Erythroblast (primary cell): ENCODE results near the gene ATOX1.
"Not testable (repeated sequence)": the region's sequence is repeated elsewhere in the genome, so short reads cannot be mapped to it uniquely, and the experiment has no call there.

Source experiments
- DNase-seq, 2 experiments: peaks; one replicate each; lab custom pipeline; 2025; lab: John Stamatoyannopoulos, UW
- GATA1 ChIP-seq: IDR thresholded peaks from 2 replicates; pipeline ENCODE4 v1.6.1; 2011; ENCODE audit warnings: low read depth, mild to moderate bottlenecking, control low read depth, low read length, moderate library complexity
- POLR2A ChIP-seq: IDR thresholded peaks from 2 replicates; pipeline ENCODE4 v1.6.1; 2011; ENCODE audit warnings: mild to moderate bottlenecking, low read length

ATOX1 gene

DNA sequence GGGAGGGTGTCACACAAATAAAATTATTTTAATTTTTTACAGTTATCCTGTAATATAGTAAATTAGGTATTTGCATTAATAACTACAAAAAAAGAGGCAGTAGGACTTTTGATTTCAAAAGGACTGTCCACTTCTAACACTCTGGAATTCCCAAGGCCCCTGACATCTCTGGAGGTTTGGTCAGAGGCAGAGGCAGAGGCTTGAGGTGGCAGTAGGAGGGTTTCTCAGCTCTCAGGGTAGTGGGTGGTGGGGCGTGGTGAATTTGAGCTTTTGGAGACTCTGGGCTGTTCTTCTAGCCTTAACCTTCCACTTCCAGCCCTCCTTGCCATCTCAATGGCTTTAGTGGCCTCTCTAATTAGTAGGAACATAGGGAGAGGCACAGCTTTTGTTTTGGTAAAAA, 22.8 kb downstream of the ATOX1 start:
- no peak for TF ChIP-seq GATA1
- TF ChIP-seq POLR2A: no peak
- DNase-seq: no peak

DNA sequence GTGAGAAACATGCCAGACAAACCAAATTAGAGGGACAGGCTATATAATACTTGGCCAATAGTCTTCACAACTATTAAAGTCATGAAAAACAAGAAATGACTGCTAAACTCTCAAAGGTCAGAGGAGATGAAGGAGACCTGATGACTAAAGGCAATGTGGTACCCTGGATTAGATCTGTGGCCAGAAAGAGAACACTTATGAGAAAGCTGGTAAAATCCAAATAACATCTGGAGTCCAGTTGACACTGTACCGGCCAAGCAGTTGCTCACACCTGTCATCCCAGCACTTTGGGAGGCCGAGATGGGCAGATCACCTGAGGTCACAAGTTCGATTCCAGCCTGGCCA, 24.4 kb downstream of the ATOX1 start:
- DNase-seq: no peak
- TF ChIP-seq GATA1 (no peak), POLR2A (no peak)

DNA sequence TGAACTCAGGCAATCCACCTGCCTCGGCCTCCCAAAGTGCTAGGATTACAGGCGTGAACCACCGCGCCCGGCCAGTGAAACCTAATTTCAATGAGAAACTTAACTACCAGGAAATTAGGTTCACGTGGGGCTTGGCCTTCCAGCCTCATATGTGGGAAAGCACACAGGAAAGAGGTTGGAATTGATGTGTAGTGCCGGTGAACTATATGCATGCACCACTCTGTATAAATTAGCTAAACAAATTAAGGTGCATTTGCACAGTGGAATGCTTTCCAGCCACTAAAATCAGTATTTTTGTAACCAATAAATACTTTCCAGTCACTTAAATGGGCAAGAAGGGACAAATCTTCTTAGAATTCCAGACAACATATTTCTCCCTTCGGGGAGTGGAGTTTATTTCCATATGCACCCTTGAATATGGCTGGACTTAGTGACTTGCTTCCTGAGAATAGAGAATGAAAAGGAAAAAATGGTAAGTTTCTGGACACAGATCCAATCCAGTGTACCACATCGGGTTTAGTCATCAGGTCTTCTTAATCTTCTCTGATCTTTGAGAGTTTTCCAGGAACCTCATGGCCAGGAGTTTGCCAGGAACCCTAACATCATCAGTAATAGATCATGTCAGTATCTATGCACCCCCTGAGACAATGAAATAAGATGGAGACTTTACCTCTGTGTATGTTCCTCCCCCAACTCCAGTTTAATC, 24.9 kb downstream of the ATOX1 start:
- no peak for DNase-seq
- no peak for TF ChIP-seq GATA1
- no peak for TF ChIP-seq POLR2A

DNA sequence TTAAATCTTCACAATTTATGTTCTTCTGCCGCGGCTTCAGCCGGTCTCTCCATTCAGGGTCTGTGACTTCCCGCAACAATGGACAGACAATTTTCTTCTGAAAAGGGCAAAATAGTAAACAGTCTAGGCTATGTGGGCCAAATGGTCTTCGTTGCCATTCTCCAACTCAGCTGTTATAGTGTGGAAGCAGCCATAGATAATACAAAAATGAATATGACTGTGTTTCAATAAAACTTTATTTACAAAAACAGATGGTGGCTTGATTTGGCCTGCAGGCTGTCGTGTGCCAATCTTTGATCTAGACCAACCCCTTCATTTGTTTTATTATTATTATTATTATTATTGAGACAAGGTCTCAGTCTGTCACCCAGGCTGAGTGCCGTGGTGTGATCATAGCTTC, 28.1 kb downstream of the ATOX1 start:
- DNase-seq: no peak
- TF ChIP-seq GATA1 (no peak), POLR2A (no peak)

DNA sequence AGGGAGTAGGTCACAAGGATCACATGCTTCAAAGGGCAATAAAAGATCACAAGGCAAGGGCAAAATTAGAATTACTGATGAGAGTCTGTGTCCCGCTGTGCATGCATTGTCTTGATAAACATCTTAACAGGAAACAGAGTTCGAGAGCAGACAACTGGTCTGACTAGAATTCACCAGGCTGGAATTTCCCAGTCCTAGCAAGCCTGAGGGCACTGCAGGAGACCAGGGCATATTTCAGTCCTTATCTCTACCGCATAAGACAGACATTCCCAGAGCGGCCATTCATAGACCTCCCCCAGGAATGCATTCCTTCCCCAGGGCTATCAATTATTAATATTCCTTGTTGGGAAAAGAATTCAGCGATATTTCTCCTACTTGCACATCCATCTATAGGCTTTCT, 28.8 kb downstream of the ATOX1 start:
- DNase-seq: not testable (repeated sequence)

DNA sequence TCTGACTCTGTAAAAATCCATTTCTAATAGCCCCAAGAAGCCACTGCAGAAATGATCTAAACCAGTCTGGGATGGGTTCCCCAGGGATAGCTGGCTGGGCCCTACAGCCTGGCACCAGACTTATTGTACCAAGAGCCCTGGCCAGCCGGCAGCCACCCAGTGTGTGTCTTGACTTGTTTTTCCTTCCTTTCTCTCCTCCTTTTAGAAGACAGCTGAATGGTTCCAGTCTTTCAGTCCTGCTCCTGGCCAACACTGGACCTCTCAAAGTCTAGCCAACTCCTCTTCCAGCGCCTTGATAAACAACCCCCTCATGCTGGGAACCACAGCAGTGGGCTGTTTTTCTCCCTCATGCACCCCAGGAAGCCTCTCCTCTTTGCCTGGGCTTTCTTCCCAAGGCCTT, 34.1 kb downstream of the ATOX1 start:
- no peak for DNase-seq

DNA sequence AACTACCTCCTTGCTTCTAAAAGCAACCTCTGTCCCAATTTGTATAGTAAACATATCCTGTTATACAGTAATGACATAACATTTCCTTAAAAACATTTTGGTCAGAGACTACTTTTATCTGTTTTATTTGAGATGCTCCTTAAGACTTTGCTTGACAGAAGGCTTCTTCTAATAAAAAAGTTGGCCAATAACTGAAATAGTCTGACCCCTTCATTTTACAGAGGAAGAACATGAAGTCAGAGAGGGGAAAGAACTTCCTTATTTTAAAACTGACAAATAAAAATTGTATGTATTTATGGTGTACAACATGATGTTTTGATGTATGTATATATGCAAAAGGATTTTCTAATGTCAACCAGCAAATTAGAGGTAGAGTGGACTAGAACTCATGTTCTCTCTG, 35.9 kb downstream of the ATOX1 start:
- no peak for DNase-seq
- TF ChIP-seq GATA1 (no peak), POLR2A (no peak)

More for the DNA sequence above, 34.1 kb downstream of the ATOX1 start:
- TF ChIP-seq GATA1 (no peak), POLR2A (no peak)

DNA sequence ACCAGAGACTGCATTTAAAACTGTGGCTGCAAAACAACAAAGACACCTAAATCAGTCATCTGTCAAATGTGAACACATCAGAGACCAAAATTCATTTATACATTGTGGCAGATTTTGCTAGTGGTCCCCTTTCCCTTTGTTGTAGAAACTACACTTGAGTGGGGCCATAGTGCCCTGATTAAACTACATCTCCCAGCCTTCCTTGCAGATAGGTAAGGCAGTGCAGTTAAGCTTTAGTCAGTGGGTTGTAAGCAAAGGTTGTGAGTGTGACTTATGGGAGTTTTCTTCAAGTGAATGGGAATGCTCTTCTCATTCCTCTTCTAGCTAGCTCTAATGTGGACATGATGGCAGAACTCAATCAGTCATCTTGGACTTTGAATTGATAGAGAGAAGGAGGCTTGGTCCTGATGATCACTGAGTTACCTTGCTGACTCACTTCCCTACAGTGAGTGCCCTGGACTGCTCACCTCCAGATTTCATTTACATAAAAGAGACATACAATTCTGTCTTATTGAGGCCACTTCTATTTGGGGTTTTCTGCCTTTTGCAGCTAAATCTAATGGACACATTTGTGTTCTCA, 36.5 kb downstream of the ATOX1 start:
- TF ChIP-seq POLR2A (no peak), GATA1 (no peak)
- DNase-seq: no peak

DNA sequence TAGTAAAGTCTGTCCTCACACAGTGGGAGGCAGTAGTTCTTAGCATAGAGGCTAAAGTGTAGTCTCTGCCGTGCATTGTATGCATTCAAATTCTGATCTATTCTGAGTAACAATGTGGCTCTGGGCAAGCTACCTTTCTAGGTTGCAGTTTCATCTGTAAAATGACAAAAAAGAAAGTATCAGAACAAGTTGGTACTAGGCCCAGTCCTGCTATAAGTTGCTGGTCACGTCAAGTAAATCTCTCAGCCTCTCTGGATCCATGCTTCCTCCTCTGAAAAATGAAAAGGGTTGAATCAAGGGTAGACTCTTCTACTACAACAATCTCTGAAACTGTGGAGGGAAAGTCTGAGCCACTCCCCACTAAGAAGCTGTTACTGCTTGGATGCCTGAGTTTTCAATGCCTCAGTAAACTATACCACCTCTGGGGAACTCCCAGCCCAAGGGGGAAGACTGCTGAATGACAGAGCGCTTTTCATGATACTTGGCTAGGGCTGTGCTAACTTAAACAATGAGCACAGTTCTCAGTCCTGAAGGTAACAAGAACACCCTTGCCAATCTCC, 37.3 kb downstream of the ATOX1 start:
- DNase-seq: no peak
- TF ChIP-seq POLR2A (no peak), GATA1 (no peak)

DNA sequence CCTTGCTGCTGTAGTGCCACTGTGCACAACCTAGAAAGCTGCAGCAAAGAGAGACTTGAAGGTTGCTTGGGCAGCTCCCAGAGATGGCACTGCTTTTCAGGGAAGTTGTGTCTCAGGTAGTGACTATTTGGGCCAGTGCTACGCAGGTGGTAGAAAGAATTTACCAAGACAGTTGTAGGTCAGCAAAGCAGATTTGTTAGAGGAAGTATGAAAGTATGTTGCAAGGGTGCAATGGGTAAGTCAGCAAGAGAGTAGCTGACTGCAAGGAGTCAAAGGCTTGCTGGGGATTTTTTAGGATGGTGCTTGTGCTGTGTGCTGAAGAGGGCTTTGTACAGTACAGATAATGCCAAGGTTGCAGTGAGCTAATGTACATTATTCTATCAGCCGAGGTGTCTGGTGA, 38.2 kb downstream of the ATOX1 start:
- no peak for DNase-seq
- no peak for TF ChIP-seq GATA1
- no peak for TF ChIP-seq POLR2A

DNA sequence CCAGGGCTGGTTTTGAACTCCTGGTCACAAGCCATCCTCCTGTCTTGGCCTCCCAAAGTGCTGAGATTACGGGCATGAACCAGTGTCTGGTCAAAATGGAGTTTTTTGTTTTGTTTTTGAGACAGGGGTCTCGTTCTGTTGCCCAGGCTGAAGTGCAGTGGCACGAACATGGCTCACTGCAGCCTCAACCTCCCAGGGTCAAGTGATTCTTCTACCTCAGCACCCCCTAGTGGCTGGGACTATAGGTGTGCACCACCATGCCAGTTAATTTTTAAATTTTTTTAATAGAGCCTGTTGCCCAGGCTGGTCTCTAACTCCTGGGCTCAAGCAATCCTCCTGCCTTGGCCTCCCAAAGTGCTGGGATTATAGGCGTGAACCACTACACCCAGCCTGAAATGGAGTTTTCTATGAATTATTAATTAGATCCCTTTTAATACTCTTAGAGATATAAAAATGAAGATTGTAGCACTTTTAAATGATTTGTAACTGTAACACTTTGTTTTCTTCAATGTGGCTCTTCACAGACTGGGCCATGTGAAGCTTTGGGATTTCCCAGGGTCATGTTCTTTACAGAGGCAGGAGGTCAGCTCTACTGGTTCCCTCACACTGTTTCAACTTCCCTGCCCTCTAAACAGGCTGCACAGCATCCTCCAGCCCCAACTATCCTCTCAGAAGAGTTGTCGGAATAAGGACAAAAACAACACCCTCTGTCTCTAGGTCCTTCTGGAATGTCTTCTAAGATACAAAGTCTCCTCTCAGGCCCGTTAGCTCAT, 39.0 kb downstream of the ATOX1 start:
- peak; percentile 28 to 55 for DNase-seq
- TF ChIP-seq POLR2A: no peak
- no peak for TF ChIP-seq GATA1

DNA sequence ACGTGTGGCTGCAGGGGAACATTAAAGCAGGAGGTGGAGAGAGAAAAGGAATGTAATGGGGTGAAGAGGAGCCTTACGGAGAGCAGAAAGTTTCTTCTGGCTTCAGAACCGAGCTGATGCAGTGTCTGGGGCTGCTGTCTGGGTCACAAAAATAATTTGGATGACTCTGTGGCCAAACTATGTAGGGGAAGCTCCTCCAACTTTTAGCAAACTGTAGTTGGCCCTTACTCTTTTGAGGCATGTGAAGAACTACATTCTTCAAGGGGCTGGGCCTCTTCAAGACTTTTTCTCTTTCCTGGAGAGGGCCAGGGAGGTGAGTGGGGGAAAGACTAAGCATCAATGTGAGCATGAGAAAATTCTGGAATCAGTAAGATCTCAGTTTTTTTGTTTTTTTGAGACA, 39.8 kb downstream of the ATOX1 start:
- DNase-seq: no peak
- TF ChIP-seq GATA1 (no peak), POLR2A (no peak)

DNA sequence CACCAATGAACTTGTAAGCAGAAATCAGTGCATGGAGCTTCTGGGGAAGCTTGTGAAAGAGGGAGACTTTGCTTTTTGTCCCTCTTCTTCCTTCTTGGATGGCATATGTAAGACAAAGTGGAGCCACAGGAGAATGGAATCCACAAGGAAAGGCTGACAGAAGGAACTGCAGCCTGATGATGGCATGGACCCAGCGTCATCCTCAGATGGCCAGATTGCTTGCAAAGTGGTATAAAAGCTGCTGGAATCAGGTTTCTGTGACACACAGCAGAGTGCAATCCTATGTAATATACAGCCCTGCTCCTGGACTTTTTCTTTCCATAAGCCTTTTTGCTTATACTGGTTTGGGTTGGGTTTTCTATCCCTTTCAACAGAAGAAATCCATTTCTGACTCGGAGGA, 40.3 kb downstream of the ATOX1 start:
- no peak for DNase-seq
- TF ChIP-seq POLR2A: no peak
- no peak for TF ChIP-seq GATA1

DNA sequence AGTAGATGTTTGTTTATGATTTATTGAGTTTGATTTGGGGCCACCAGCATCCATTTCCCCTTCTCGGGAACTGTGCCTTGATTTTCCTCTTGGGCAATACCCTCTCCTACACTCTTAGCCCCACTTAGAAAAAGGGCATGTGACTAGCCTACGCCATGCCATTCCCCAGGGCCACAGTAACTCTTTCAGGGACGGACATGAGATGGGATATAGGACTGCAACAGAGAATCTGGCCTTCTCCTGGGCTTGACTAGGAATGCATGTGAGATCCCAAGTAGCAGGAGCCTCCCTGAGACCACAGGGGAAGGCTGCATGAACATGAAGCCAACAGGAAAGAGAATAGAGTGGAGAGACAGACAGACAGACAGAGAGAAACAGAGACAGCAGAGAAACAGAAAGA, 41.0 kb downstream of the ATOX1 start:
- TF ChIP-seq GATA1: no peak
- no peak for TF ChIP-seq POLR2A
- DNase-seq: no peak

DNA sequence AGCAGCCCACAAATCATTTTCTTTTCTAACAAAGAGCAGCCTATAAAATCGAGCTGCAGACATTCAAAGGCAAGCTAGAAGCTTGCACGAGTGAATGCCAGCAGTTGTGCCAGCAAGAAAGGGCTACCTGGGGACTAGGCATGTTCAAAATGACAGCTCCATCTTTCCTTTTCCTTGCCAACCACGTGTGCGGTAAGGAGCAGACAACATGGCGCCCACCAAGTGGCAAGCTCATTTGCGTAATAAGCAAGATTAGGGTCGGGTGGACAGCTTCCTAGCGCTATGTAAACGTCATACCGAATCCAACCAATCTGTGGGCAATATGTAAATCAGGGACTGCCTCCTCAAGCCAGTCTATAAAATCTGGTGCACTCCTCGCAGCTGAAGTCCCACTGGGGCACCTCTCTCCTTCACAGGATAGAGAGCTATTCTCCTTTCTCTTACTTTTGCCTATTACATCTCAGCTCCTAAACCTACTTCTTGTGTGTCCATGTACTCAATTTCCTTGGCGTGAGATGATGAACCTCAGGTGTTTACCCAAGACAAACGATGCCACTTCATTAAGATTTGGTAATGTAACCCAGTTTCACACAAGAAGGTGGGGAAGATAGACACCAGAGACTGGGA, 49.2 kb downstream of the ATOX1 start:
- no peak for DNase-seq
- TF ChIP-seq POLR2A (no peak), GATA1 (no peak)
